HL-60/S4 treated with retinoic acid at 250 ng/mL for 4 days and 3 days (cell line): ENCODE results near the gene ELMO1.

Source experiments
- in situ Hi-C: fragments of 300-500 bp; cut with MboI; formaldehyde crosslinking; loops from 2 replicates; pipeline ENCODE4 v1.7.0; 2022; ENCODE audit warnings: low sequenced_read_pairs

ELMO1 gene

DNA sequence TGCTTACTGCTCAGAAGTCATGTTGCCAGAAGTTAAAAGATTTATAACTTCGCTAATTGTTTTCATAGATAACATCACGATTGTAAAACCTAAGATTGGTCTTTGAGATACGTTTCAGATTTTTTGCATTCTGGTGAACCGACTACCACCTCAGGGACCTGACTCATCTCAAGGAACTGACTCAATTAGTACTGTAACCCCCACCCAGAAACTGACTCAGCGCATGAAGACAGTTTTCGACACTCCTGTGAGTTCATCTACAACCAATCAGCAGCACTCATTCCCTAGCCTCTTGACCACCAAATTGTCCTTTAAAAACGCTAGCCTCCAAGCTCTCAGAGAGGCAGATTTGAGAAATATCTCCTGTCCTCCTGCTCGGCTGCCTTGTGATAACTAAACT is 72.3 kb downstream of the ELMO1 start:
- in situ Hi-C loops: no loop called here

- in situ Hi-C loops: no loop called here
Observed at GRCh38 chr7:37372750-37373149, 75.9 kb downstream of the ELMO1 start.

- in situ Hi-C loops: no loop called here
Observed at GRCh38 chr7:37371755-37372154, 76.9 kb downstream of the ELMO1 start.

GRCh38 chr7:37369906-37370305 is 78.8 kb downstream of the ELMO1 start:
- in situ Hi-C loops: no loop called here

GRCh38 chr7:37368540-37368939 is 80.1 kb downstream of the ELMO1 start:
- in situ Hi-C loops: no loop called here

DNA sequence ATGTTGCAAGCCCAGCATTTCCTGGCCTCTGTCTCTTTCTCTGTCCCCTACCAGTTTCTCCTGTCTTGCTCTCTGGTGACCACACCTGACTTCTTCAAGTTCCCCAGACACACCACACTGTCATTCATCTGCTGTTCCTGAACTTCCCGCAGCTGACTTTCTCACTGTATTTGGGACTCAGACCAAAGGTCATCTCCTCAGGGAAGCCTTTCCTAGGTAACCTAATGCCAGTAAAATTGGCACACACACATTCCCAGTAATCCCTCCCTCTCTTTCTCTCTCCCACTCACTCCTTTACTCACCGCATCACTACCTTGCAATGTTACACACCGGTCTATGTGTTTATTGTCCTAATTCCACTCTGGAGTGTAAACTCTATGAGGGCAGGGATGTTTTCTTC is 81.7 kb downstream of the ELMO1 start:
- in situ Hi-C loops: no loop called here

DNA sequence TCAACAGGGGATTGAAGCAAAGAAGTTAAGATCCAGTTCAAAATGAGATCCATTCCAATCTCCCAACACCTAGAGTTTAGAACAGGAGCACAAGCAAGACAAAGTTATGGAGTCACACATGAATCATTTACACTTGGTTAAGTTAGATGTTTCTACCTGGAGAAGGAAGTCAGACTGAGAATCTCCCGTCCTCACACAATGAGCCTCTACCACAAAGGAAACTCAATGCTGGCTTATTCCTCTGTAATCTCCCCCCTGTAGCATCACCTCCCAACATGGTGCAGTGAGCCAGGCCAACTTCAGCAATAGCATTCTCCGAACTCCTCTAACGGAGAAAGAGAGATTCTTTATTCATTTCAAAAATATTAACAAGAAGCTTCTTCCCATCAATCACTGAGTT is 82.2 kb downstream of the ELMO1 start:
- in situ Hi-C loops: no loop called here

DNA sequence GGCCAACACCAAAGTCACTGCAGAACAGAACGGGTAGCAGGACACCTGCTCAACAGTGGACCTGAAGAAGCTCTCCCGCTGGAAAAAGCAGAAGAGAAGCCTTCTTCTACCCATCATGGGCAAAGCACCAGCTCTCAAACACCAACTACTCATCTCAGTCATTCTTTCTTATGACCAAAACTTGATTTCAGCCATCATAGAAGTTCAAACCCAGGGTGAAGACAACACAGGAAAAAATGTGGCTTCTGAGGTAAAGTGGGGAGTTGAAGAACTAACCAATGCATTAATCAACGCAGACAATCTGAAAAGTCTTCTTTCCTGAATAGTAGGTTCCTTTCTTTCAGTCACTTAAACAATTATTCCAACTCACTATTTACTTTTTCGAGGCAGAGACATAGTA is 83.3 kb downstream of the ELMO1 start:
- in situ Hi-C loops: no loop called here

- in situ Hi-C loops: no loop called here
Observed at GRCh38 chr7:37364856-37365255, 83.8 kb downstream of the ELMO1 start.

DNA sequence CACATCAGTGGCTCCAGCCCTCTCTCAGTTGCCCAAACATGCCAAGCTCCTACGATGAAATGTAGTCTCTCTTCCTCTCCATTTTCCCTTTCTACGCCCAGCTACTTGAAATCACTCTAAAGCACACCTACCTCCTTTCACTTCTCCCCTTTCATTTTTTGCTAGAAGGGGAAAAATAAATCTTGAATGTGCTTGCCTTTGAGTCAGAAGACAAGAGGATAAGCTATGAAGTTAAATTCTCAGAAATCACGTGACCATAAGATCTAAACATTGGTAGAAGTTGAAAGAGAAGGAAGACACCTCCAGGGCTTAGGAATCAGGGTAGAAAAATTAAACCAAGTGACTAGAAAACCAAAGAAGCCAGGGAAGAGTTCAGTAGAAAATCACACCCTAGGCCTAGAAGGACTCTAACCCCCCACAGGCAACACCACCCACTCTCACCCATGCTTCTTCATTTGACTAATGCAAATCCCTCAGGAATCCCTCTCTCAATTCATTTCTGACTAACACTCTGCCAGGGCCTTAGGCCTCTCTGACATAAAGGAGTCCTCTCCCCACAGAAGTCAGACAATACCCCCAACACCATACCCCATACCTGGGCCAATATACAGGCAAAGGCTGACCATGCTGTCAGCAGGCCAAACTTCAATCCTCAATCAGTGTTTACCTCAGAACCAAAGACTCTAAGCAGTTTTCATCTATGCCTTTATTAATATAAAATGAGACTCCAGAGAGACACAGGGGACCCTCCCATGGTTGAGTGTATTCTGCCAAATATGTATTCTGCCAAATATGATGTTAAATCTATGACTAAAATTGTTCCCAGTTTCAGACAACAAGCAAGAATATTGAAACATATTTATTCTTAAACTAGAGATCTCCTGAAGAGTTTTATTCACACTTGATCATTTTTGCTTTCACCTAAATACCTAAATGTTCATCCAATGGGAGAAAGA is 84.8 kb downstream of the ELMO1 start:
- in situ Hi-C loops: no loop called here

- in situ Hi-C loops: no loop called here
Observed at GRCh38 chr7:37362802-37363201, 85.9 kb downstream of the ELMO1 start.

- in situ Hi-C loops: no loop called here
Observed at GRCh38 chr7:37360484-37360883, 88.2 kb downstream of the ELMO1 start.

DNA sequence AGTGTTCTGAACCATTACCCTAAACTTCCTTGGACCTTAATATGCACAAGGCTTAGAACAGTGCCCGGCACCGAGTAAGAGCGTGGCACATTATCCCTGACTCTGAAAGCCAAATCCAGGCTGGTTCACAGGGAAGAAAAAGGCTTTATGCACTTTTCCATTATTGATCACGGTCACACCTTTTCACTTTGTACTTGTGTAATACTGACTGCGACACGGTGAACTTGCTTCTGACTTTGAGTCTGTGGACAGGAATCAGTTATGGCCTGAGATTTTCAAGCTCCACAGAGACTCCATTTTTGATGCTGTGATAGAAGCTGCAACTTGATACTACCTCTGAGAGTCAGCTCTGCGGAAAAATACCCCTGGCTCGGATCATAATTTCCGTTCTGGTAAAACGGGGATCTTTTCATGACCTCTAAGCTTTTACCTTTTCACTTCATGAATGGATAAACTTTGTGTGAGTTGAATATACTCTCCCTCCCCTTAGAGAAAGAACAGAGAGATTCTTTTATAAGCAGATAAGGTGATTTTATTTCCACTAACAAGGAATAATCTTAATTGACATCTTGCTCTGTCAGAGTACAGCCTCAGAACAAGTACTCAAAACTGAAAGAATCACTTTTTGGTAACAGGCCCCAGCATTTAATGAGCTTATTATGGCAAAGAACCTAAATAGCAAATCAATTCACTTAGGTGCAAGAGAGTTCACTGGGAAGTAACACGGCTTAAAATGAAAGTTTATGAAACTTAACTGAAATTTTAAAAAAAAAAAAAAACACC is 88.8 kb downstream of the ELMO1 start:
- in situ Hi-C loops: no loop called here

GRCh38 chr7:37359180-37359579 is 89.5 kb downstream of the ELMO1 start:
- in situ Hi-C loops: no loop called here

DNA sequence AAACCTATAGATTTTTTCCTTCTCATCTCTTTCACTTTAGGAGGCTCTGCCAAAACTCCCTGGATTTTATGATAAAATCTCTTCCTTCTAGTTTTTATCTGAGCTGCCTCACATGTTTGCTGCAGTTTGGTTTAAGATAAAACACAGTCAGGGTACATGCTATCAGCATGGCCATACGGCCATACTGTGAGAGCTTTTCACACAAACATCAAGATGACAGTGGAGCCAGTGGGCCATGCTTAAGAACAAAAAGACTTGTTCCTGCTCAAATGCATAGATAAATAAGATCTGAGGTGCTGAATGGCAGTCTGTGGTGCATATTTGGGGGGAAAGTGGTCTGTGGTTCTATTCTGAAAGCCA is 91.0 kb downstream of the ELMO1 start:
- in situ Hi-C loops: no loop called here

DNA sequence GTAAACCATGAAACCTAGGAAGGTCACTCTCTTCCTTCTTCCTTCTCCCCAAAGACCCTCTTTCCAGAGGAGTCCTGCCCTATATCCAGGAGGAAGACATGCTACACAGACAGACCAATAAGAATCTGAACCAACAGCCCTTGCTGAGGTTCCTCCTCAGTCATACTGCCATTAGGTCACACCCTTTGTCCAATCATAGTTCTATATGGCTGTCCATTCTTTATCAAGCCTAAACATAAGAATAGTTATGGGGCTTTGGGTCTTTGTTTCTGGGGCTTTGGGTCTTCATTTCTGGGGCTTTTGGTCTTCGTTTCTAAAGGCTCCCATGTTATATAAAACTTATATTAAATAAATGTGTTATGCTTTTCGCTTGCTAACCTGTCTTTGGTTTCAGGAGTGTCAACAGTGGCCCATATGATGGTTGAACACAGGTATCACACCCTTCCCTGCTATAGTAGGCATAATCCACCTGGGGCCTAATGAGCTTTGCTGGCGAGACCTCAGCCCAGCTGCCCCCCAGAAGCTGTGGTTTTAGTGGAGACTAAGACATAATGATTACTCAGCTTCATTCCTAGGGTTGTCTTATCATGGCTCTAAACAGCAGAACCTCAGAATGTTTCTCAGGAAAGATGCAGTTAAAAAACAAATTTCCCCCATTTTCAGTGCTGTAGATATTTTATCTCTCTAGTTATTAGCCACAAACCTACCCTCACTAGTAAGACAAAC is 91.6 kb downstream of the ELMO1 start:
- in situ Hi-C loops: no loop called here

DNA sequence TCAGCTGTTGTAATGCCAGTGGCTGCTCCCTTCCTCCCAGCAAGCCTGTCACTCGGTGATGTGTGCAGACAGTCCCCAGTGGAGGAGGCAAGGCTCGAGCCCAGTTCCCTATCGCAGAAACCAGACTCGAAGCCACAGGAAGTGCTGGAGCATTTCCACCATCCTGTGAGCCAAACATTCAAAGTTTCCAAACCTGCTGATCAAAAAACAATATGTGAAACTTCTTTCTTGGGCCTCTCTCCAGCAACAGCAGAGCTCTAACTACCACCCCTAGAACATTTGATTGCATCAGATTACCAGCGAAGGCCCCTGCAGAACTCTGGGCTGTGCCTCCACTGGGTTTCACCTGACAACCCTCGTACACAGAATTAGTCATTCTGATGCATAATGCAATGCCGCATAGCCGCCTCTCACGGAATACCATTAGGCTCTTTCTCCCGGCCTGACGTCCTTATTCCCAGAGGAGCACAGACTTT is 94.0 kb downstream of the ELMO1 start:
- in situ Hi-C loops: no loop called here

DNA sequence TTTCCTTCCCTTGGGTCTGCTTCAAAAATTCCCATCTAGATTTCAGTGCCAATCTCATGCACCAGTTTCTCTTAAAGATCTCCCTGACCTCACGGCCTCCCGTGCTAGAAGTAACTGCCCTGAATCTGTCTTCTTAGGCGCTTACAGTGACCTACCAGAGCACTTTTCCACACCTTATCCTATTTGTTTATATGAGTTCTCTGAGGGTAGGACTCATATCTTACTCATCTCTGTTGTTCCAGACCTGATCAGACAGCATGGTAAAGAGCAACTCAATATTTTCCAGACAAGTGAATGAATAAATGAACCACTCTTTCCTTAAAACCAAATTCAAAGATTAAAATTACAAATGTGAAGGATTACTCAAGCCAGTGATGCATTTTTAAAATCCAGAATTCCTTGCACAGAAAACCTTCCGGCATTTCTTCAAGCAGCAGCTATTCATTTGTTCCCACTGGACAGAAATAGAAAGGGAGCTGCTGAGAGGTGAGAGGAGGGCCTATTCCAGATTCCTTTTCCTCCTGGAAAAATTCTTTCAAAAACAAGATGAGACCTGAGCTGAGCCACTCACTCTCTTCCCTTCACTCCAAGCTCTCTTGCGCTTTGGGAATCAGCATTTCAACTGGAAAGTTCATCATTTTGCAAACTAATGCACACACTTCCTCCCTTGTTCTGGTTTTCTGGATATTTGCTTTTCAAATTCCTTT is 94.6 kb downstream of the ELMO1 start:
- in situ Hi-C loops: no loop called here

DNA sequence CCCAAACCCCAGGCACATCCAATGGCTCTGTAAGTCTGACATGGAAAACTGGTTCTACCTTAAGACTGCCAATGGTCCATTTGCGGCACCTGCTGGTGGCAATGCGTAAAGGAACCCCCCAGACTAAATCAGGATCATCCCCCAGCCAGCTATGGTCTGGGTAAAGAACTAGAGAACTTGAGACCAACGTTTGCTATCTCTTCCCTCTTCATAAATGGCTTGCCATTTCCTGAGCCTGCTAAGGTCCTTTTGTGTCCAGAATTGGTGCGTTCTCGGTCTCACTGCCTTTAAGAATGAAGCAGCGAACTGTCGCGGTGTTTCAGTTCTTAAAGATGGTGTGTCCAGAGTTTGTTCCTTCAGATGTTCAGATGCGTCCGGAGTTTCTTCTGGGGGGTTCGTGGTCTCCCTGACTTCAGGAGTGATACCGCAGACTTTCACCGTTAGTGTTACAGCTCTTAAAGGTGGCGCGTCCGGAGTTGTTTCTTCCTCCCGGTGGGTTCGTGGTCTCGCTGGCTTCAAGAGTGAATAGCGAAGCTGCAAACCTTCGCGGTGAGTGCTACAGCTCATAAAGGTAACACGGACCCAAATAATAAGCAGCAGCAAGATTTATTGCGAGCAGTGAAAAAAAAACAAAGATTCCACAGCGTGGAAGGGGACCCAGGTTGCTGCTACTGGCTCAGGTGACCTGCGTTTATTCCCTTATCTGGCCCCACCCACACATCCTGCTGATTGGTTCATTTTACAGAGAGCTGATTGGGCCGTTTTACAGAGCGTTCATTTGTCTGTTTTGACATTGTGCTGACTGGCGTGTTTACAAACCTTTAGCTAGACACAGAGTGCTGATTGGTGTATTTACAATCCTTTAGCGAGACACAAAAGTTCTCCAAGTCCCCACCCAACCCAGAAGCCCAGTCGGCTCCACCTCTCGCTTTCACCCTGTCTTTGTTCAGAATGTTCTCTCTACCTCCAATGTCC is 95.4 kb downstream of the ELMO1 start:
- in situ Hi-C loops: no loop called here
